Measurements from ENCODE around the gene CSTPP1.

The CSTPP1 gene

DNA sequence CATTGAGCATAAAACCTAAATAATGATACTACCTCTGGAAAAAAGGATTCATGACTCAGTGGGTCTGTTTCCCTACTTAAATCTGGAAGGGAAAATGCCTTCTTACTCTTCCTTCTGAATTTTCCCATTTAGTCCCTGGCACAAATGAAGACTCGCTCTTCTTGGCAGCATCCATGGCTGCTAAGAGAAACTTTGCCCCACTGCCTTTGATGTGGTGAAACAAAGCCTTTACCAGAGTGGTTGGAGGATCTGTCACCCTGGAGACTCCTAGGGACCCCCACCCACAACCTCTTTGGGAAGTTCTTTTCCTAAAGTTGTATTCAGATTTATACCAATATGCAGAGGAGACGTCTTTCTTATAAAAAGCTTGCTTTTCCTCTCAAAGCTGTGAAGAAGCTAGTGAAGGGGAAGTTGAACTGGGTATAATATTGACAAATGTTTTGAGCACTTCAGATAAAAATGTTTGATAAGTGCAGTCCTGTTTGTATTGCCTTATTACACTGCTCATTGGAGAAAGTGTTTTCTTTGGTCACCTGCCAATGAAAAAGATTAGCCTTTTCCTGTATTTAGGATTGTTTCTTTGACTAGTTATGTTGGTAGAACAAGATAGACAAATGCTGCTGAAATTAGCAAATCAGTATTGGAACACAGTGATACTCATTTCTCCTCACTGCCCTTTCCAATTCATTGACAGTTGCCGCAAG, 162.8 kb downstream of the CSTPP1 start:
- Histone ChIP-seq H3K4me1 (ENCODE audit: insufficient read depth, low read length, severe bottlenecking) (peaks cover 12% of the 10 kb centered on the region), H4K20me1 (ENCODE audit: insufficient read depth, low read length) (no peaks in the 10 kb centered on the region), H3K27me3 (ENCODE audit: insufficient read depth, low read length) (no peaks in the 10 kb centered on the region), H3K9me2 (ENCODE audit: low read depth, low read length) (no peaks in the 10 kb centered on the region), H3K9ac (ENCODE audit: low read length) (no peak overlapping the region), H3K9me3 (ENCODE audit: low read length) (no peaks in the 10 kb centered on the region), H2AFZ (ENCODE audit: low read length) (no peak overlapping the region), H3K79me2 (ENCODE audit: insufficient read depth, low read length) (no peaks in the 10 kb centered on the region), H3K4me3 (ENCODE audit: low read depth, low read length, poor library complexity, severe bottlenecking) (no peak overlapping the region), H3F3A (ENCODE audit: insufficient read depth, low read length) (no peaks in the 10 kb centered on the region; the same call in 1 of the 2 replicates), H3K27ac (ENCODE audit: low read depth, low read length, poor library complexity, severe bottlenecking) (no peak overlapping the region), H3K4me2 (ENCODE audit: low read length) (no peak overlapping the region), H3K36me3 (ENCODE audit: insufficient read depth, low read length) (peaks cover 3% of the 10 kb centered on the region; the same call in 1 of the 2 replicates)
- TF ChIP-seq EZH2 (IDR thresholded peaks at IDR 0.05; ENCODE audit: borderline replicate concordance, low read length) (no peak), CTCF (IDR thresholded peaks at IDR 0.05; ENCODE audit: low read length) (no peak)

GRCh38 chr11:47099918-47100315, 163.4 kb downstream of the CSTPP1 start:
- Histone ChIP-seq H3K9me2 (ENCODE audit: low read depth, low read length) (no peaks in the 10 kb centered on the region), H3K4me2 (ENCODE audit: low read length) (no peak overlapping the region), H3K36me3 (ENCODE audit: insufficient read depth, low read length) (peaks cover 3% of the 10 kb centered on the region; the same call in 1 of the 2 replicates), H4K20me1 (ENCODE audit: insufficient read depth, low read length) (no peaks in the 10 kb centered on the region), H2AFZ (ENCODE audit: low read length) (no peak overlapping the region), H3K27ac (ENCODE audit: low read depth, low read length, poor library complexity, severe bottlenecking) (no peak overlapping the region), H3K9me3 (ENCODE audit: low read length) (no peaks in the 10 kb centered on the region), H3K4me3 (ENCODE audit: low read depth, low read length, poor library complexity, severe bottlenecking) (no peak overlapping the region), H3K79me2 (ENCODE audit: insufficient read depth, low read length) (no peaks in the 10 kb centered on the region), H3K9ac (ENCODE audit: low read length) (no peak overlapping the region), H3F3A (ENCODE audit: insufficient read depth, low read length) (no peaks in the 10 kb centered on the region; the same call in 1 of the 2 replicates), H3K4me1 (ENCODE audit: insufficient read depth, low read length, severe bottlenecking) (peaks cover 18% of the 10 kb centered on the region), H3K27me3 (ENCODE audit: insufficient read depth, low read length) (no peaks in the 10 kb centered on the region)
- no peak for TF ChIP-seq EZH2 (IDR thresholded peaks at IDR 0.05; ENCODE audit: borderline replicate concordance, low read length)
- TF ChIP-seq CTCF (IDR thresholded peaks at IDR 0.05; ENCODE audit: low read length), result no peak

DNA sequence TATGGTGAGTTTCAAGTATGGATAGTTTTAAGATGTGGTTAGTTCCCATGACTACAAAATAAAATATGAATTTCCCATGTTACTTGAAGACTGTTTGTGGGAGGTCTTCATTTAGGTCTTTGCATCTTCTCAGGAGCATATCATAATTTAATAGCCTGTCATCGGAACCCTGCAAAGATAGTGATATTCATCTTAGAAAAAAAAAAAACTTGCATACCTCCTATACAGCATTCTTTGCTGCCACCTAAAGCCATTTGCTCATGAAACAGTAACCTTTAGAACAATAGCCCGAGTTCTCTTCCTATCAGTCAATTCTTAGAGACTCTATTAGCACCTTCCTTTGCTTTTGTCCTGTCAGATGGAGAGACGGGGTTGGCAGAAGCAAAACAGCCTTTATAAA, 164.8 kb downstream of the CSTPP1 start:
- TF ChIP-seq CTCF (IDR thresholded peaks at IDR 0.05; ENCODE audit: low read length) (no peak), EZH2 (IDR thresholded peaks at IDR 0.05; ENCODE audit: borderline replicate concordance, low read length) (no peak)
- Histone ChIP-seq H3F3A (ENCODE audit: insufficient read depth, low read length) (no peaks in the 10 kb centered on the region), H3K4me3 (ENCODE audit: low read depth, low read length, poor library complexity, severe bottlenecking) (no peak overlapping the region), H2AFZ (ENCODE audit: low read length) (no peak overlapping the region), H4K20me1 (ENCODE audit: insufficient read depth, low read length) (no peaks in the 10 kb centered on the region), H3K4me2 (ENCODE audit: low read length) (no peak overlapping the region), H3K9ac (ENCODE audit: low read length) (no peak overlapping the region), H3K9me2 (ENCODE audit: low read depth, low read length) (no peaks in the 10 kb centered on the region), H3K4me1 (ENCODE audit: insufficient read depth, low read length, severe bottlenecking) (peaks cover 33% of the 10 kb centered on the region), H3K27ac (ENCODE audit: low read depth, low read length, poor library complexity, severe bottlenecking) (no peak overlapping the region), H3K27me3 (ENCODE audit: insufficient read depth, low read length) (no peaks in the 10 kb centered on the region), H3K9me3 (ENCODE audit: low read length) (no peaks in the 10 kb centered on the region), H3K79me2 (ENCODE audit: insufficient read depth, low read length) (no peaks in the 10 kb centered on the region), H3K36me3 (ENCODE audit: insufficient read depth, low read length) (peaks cover under 1% of the 10 kb centered on the region; the same call in 1 of the 2 replicates)

Data from OCI-LY1 (cell line).